ENCODE data around the gene ZNF536.
"Not testable (repeated sequence)": the region's sequence is repeated elsewhere in the genome, so short reads cannot be mapped to it uniquely, and the experiment has no call there.

The ZNF536 gene

GRCh38 chr19:30476997-30477396, 104.8 kb downstream of the ZNF536 start:
- no peaks in the 10 kb centered on the region for H3K4me1 Mint-ChIP-seq
- H3K27ac Mint-ChIP-seq: no peak overlapping the region
- H3K9me3 Mint-ChIP-seq: peaks cover 15% of the 10 kb centered on the region
- H3K4me3 Mint-ChIP-seq: no peak overlapping the region
- no peak for ATAC-seq
- DNase-seq (ENCODE audit: low spot score in 2 of 2): no peak
- no peaks in the 10 kb centered on the region for H3K36me3 Mint-ChIP-seq

DNA sequence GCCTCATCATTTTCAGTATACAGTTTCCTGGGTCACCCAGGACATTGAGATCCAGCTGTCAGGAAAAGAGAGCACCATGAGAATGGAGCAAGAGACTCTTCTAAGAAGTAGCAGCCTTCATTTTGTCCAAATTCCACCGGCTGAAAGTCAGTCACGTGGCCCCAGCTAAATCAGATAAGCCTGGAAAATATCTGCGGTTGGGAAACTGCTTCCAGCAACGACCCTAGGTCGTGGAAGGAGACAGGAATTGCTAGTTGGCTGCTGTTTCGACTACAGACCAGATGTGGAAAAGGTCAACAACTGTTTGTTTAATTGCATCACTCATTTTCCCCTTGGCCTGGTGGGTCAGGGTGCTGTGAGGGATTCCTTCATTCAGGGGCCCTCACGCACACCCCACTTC, 107.0 kb downstream of the ZNF536 start:
- H3K36me3 Mint-ChIP-seq: no peaks in the 10 kb centered on the region
- H3K27ac Mint-ChIP-seq: no peak overlapping the region
- no peak overlapping the region for H3K4me3 Mint-ChIP-seq
- ATAC-seq: no peak
- no peaks in the 10 kb centered on the region for H3K4me1 Mint-ChIP-seq
- no peak for DNase-seq (ENCODE audit: low spot score in 2 of 2)
- peaks cover 11% of the 10 kb centered on the region for H3K9me3 Mint-ChIP-seq

GRCh38 chr19:30480097-30480496, 107.9 kb downstream of the ZNF536 start:
- ATAC-seq (no peak), DNase-seq (ENCODE audit: low spot score in 2 of 2) (no peak)
- H3K4me1 Mint-ChIP-seq: no peaks in the 10 kb centered on the region

GRCh38 chr19:30481063-30481462, 108.9 kb downstream of the ZNF536 start:
- no peak overlapping the region for H3K27ac Mint-ChIP-seq
- H3K4me3 Mint-ChIP-seq: no peak overlapping the region
- H3K9me3 Mint-ChIP-seq: peaks cover 10% of the 10 kb centered on the region
- H3K4me1 Mint-ChIP-seq: no peaks in the 10 kb centered on the region
- H3K36me3 Mint-ChIP-seq: no peaks in the 10 kb centered on the region
- DNase-seq (ENCODE audit: low spot score in 2 of 2): no peak
- no peak for ATAC-seq

More at GRCh38 chr19:30480097-30480496, 107.9 kb downstream of the ZNF536 start:
- H3K36me3 Mint-ChIP-seq: no peaks in the 10 kb centered on the region
- H3K27ac Mint-ChIP-seq: no peak overlapping the region
- no peak overlapping the region for H3K4me3 Mint-ChIP-seq
- H3K9me3 Mint-ChIP-seq: peaks cover 10% of the 10 kb centered on the region

DNA sequence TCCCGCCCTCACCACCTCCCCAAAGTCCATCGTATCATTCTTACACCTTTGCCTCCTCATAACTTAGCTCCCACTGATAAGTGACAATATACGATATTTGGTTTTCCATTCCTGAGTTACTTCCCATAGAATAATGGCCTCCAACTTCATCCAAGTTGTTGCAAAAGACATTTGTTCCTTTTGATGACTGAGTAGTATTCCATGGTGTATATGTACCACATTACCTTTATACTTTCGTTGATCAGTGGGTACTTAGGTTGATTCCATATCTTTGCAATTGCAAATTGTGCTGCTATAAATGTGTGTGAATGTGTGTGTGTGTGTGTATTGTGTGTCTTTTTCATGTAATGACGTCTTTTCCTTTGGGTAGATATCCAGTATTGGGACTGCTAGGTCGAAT, 109.6 kb downstream of the ZNF536 start:
- H3K9me3 Mint-ChIP-seq: peaks cover 10% of the 10 kb centered on the region
- H3K4me1 Mint-ChIP-seq: no peaks in the 10 kb centered on the region
- no peak overlapping the region for H3K4me3 Mint-ChIP-seq
- H3K36me3 Mint-ChIP-seq: no peaks in the 10 kb centered on the region
- H3K27ac Mint-ChIP-seq: no peak overlapping the region
- ATAC-seq (no peak), DNase-seq (ENCODE audit: low spot score in 2 of 2) (no peak)

DNA sequence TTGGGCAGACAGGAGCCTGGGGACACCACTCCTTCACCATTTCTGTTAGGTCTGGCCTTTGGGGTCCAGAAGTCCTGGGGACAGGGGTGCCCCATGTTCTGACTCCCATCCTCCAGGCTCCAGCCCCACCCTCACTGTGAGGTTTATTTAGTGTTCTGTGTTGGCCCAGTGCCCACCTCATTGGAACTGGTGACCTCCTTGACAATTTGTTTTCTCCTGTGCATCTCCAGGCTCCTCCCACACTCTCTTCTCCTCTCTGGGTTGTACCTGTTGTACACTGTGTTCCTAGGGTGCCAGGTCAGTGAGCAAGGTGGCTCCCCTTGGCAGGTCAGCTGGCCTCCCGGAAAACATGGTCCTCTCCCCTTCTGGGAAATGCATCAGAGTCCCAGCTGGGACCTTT, 110.8 kb downstream of the ZNF536 start:
- DNase-seq (ENCODE audit: low spot score in 2 of 2) (no peak), ATAC-seq (no peak)
- Mint-ChIP-seq H3K4me3 (no peak overlapping the region), H3K4me1 (no peaks in the 10 kb centered on the region), H3K9me3 (peaks cover 10% of the 10 kb centered on the region), H3K36me3 (no peaks in the 10 kb centered on the region), H3K27ac (no peak overlapping the region)

DNA sequence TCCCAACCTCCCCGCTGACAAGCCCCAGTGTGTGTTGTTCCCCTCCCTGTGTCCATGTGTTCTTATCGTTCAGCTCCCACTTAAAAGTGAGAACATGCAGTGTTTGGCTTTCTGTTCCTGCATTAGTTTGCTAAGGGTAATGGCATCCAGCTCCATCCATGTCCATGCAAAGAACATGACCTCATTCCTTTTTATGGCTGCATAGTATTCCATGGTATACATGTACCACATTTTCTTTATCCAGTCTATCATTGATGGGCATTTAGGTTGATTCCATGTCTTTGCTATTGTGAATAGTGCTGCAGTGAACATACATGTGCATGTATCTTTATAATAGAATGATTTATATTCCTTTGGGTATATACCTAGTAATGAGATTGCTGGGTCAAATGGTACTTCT, 114.1 kb downstream of the ZNF536 start:
- not testable (repeated sequence) for H3K27ac Mint-ChIP-seq; H3K4me1 Mint-ChIP-seq; DNase-seq (ENCODE audit: low spot score in 2 of 2); H3K9me3 Mint-ChIP-seq; H3K4me3 Mint-ChIP-seq; ATAC-seq; H3K36me3 Mint-ChIP-seq

DNA sequence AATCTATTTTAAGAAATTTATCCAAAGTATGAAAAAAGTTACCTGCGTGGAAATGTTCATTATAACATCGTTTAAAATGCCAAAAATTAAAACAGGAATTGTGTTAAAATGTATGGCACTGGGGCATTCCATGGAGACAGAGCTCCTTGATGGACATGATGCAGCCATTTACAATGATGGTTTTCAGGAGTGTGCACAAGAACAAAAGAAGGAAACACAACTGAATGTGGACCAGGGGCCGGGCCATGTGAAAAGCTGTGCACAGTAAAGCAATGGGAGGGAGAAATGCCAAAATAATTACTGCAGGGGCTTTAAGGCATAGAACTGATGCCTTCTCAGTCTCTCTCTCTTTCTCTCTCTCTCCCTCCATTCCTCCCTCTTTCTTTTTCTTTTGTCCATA, 115.0 kb downstream of the ZNF536 start:
- Mint-ChIP-seq H3K4me3 (no peak overlapping the region), H3K9me3 (peaks cover 3% of the 10 kb centered on the region), H3K4me1 (no peaks in the 10 kb centered on the region), H3K36me3 (no peaks in the 10 kb centered on the region), H3K27ac (no peak overlapping the region)
- ATAC-seq (no peak), DNase-seq (ENCODE audit: low spot score in 2 of 2) (no peak)

DNA sequence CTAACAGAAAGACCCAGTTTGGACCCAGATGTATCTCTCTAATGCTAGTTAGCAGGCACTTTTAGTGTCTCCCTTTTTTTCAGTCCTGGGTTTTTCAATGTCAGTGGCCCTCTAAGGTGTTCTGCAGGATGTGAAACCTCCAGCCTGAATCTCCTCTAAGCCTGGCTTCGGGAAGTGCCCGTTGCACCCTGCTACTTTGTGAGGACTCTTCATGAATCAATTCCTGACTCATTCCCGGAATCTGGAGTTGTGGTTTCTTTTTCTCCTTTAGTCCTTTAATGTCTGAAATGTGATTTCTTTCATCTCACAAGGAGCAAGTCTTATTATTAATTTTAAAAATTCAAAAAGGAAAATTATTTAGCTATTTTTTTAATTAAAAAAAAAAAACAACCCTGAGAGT, 116.0 kb downstream of the ZNF536 start:
- H3K36me3 Mint-ChIP-seq: no peaks in the 10 kb centered on the region
- H3K27ac Mint-ChIP-seq: no peak overlapping the region
- ATAC-seq: no peak
- no peak for DNase-seq (ENCODE audit: low spot score in 2 of 2)
- peaks cover 3% of the 10 kb centered on the region for H3K9me3 Mint-ChIP-seq
- H3K4me3 Mint-ChIP-seq: no peak overlapping the region
- no peaks in the 10 kb centered on the region for H3K4me1 Mint-ChIP-seq

- H3K4me1 Mint-ChIP-seq: no peaks in the 10 kb centered on the region
- H3K9me3 Mint-ChIP-seq: no peaks in the 10 kb centered on the region
- H3K4me3 Mint-ChIP-seq: no peak overlapping the region
Observed at GRCh38 chr19:30490760-30491159, 118.6 kb downstream of the ZNF536 start.

GRCh38 chr19:30492586-30493270, 120.5 kb downstream of the ZNF536 start:
- DNase-seq (ENCODE audit: low spot score in 2 of 2): no peak
- Mint-ChIP-seq H3K9me3 (no peaks in the 10 kb centered on the region), H3K27ac (no peak overlapping the region), H3K36me3 (no peaks in the 10 kb centered on the region), H3K4me1 (no peaks in the 10 kb centered on the region), H3K4me3 (no peak overlapping the region)
- ATAC-seq: no peak

More at GRCh38 chr19:30490760-30491159, 118.6 kb downstream of the ZNF536 start:
- ATAC-seq: no peak
- Mint-ChIP-seq H3K36me3 (no peaks in the 10 kb centered on the region), H3K27ac (no peak overlapping the region)
- no peak for DNase-seq (ENCODE audit: low spot score in 2 of 2)

GRCh38 chr19:30497034-30497433, 124.8 kb downstream of the ZNF536 start:
- H3K27ac Mint-ChIP-seq: no peak overlapping the region
- no peaks in the 10 kb centered on the region for H3K4me1 Mint-ChIP-seq
- H3K4me3 Mint-ChIP-seq: no peak overlapping the region
- no peaks in the 10 kb centered on the region for H3K36me3 Mint-ChIP-seq
- DNase-seq (ENCODE audit: low spot score in 2 of 2) (no peak), ATAC-seq (no peak)
- H3K9me3 Mint-ChIP-seq: no peaks in the 10 kb centered on the region

- H3K4me3 Mint-ChIP-seq; H3K36me3 Mint-ChIP-seq; H3K9me3 Mint-ChIP-seq; DNase-seq (ENCODE audit: low spot score in 2 of 2); H3K27ac Mint-ChIP-seq; H3K4me1 Mint-ChIP-seq; ATAC-seq: not testable (repeated sequence)
Observed at GRCh38 chr19:30498085-30498484, 125.9 kb downstream of the ZNF536 start.

DNA sequence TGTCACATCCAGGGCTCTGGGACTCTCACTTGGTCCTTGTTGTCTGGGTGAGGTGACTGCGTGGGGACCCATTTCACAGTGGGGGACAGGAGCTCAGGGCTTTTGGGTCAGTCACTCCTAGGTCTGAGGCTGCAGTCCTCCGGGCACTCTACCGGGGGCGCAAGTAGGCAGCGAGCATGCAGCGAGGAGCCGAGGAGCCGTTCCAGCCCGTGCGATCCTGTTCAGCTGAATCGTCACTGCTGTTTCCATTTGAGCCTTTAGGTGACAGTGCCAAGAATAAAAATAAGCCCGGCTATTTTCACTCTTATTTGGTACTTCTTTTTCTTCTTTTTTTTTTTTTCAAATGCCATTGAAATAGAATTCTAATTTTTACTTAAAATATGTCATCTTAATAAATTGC, 126.5 kb downstream of the ZNF536 start:
- H3K4me1 Mint-ChIP-seq: no peaks in the 10 kb centered on the region
- H3K27ac Mint-ChIP-seq: no peak overlapping the region
- no peak overlapping the region for H3K4me3 Mint-ChIP-seq
- ATAC-seq: no peak
- H3K9me3 Mint-ChIP-seq: no peaks in the 10 kb centered on the region
- H3K36me3 Mint-ChIP-seq: no peaks in the 10 kb centered on the region
- no peak for DNase-seq (ENCODE audit: low spot score in 2 of 2)

GRCh38 chr19:30504272-30504671, 132.1 kb downstream of the ZNF536 start:
- no peak overlapping the region for H3K4me3 Mint-ChIP-seq
- no peak overlapping the region for H3K27ac Mint-ChIP-seq
- DNase-seq (ENCODE audit: low spot score in 2 of 2) (no peak), ATAC-seq (no peak)
- H3K36me3 Mint-ChIP-seq: no peaks in the 10 kb centered on the region
- H3K9me3 Mint-ChIP-seq: no peaks in the 10 kb centered on the region
- H3K4me1 Mint-ChIP-seq: no peaks in the 10 kb centered on the region

- ATAC-seq (no peak), DNase-seq (ENCODE audit: low spot score in 2 of 2) (no peak)
- Mint-ChIP-seq H3K4me1 (no peaks in the 10 kb centered on the region), H3K36me3 (no peaks in the 10 kb centered on the region), H3K27ac (no peak overlapping the region), H3K4me3 (no peak overlapping the region), H3K9me3 (no peaks in the 10 kb centered on the region)
Observed at GRCh38 chr19:30512176-30513081, 140.2 kb downstream of the ZNF536 start.
